Measurements from ENCODE around the gene TMEM219.

Gene TMEM219

GRCh38 chr16:30004424-30004776 lies 42.5 kb downstream of the TMEM219 start:
- TF ChIP-seq CTCF (conservative IDR thresholded peaks at IDR 0.05; ENCODE audit: low read depth, low read length): no peak
- DNase-seq (ENCODE audit: low read depth): no peak
- H3K4me3 ChIP-seq (ENCODE audit: low read depth, low read length): no peak overlapping the region

GRCh38 chr16:30004811-30005242 lies 42.9 kb downstream of the TMEM219 start:
- TF ChIP-seq CTCF (conservative IDR thresholded peaks at IDR 0.05; ENCODE audit: low read depth, low read length): no peak
- no peak overlapping the region for H3K4me3 ChIP-seq (ENCODE audit: low read depth, low read length)
- DNase-seq (ENCODE audit: low read depth): no peak

- TF ChIP-seq CTCF (conservative IDR thresholded peaks at IDR 0.05; ENCODE audit: low read depth, low read length): peak; percentile 83
- DNase-seq (ENCODE audit: low read depth): peak; percentile 56
- no peak overlapping the region for H3K4me3 ChIP-seq (ENCODE audit: low read depth, low read length)
Observed at GRCh38 chr16:30005341-30006094, 43.6 kb downstream of the TMEM219 start.

- TF ChIP-seq CTCF (conservative IDR thresholded peaks at IDR 0.05; ENCODE audit: low read depth, low read length): no peak
- DNase-seq (ENCODE audit: low read depth): no peak
- no peak overlapping the region for H3K4me3 ChIP-seq (ENCODE audit: low read depth, low read length)
Observed at GRCh38 chr16:30006095-30006473, 44.2 kb downstream of the TMEM219 start.

- no peak overlapping the region for H3K4me3 ChIP-seq (ENCODE audit: low read depth, low read length)
- TF ChIP-seq CTCF (conservative IDR thresholded peaks at IDR 0.05; ENCODE audit: low read depth, low read length): no peak
Observed at GRCh38 chr16:30006659-30007377, 44.9 kb downstream of the TMEM219 start.

GRCh38 chr16:30007378-30007895 lies 45.6 kb downstream of the TMEM219 start:
- TF ChIP-seq CTCF (conservative IDR thresholded peaks at IDR 0.05; ENCODE audit: low read depth, low read length): no peak
- no peak for DNase-seq (ENCODE audit: low read depth)
- H3K4me3 ChIP-seq (ENCODE audit: low read depth, low read length): no peak overlapping the region

More at GRCh38 chr16:30006659-30007377, 44.9 kb downstream of the TMEM219 start:
- no peak for DNase-seq (ENCODE audit: low read depth)

Data from choroid plexus epithelial cell (primary cell).